A549 (cell line): ENCODE results near the gene MLXIPL. TPM values are rescaled to one million over a fixed set of nuclear protein-coding genes. Genes with fewer than 3 reads are reported as not detected.

ENCODE experiments used
- BCL3 ChIP-seq: fragments of >200 bp; sonication (Bioruptor Twin); formaldehyde crosslinking; IDR thresholded peaks from 3 replicates; pipeline ENCODE4 v1.6.1; 2016
- CBX2 ChIP-seq: fragments of 200-600 bp; sonication (generic); IDR thresholded peaks from 2 replicates; pipeline ENCODE4 v1.6.1; 2016; ENCODE audit warnings: low read depth, mild to moderate bottlenecking, borderline replicate concordance
- CBX8 ChIP-seq: fragments of 200-600 bp; sonication (generic); IDR thresholded peaks from 2 replicates; pipeline ENCODE4 v1.6.1; 2016
- CHD4 ChIP-seq: fragments of 200-600 bp; sonication (generic); IDR thresholded peaks from 2 replicates; pipeline ENCODE4 v1.6.1; 2016; ENCODE audit warnings: antibody characterized with exemption, mild to moderate bottlenecking, borderline replicate concordance
- CTCF ChIP-seq: fragments of >200 bp; sonication (Bioruptor Twin); formaldehyde crosslinking; IDR thresholded peaks from 3 replicates; pipeline ENCODE4 v1.5.1; 2016
- ELK1 ChIP-seq: fragments of 150-350 bp; IDR thresholded peaks from 2 replicates; pipeline ENCODE4 v1.6.1; 2014; ENCODE audit warnings: low read depth, mild to moderate bottlenecking, low read length
- ESRRA ChIP-seq: fragments of 150-350 bp; IDR thresholded peaks from 2 replicates; pipeline ENCODE4 v1.6.1; 2014; ENCODE audit warnings: mild to moderate bottlenecking, low read length, borderline replicate concordance
- FOSB ChIP-seq: fragments of 250-450 bp; sonication (Bioruptor Pico); IDR thresholded peaks from 2 replicates; pipeline ENCODE4 v1.5.0; 2020; ENCODE audit warnings: mild to moderate bottlenecking, moderate library complexity
- FOSL2 ChIP-seq, 2 experiments: fragments of 450-650 bp in 1 of 2; fragments of >200 bp in 1 of 2; sonication (Bioruptor Twin) in 1 of 2; formaldehyde crosslinking; IDR thresholded peaks; 2 replicates each; pipeline versions ENCODE4 v1.5.0 to v1.6.1; 2016 to 2020; ENCODE audit warnings: mild to moderate bottlenecking in 1 of 2, moderate library complexity in 1 of 2
- FOXS1 ChIP-seq: fragments of 250-450 bp; sonication (Bioruptor Pico); IDR thresholded peaks from 2 replicates; pipeline ENCODE4 v1.5.0; 2020; ENCODE audit warnings: mild to moderate bottlenecking, moderate library complexity
- GATA3 ChIP-seq: IDR thresholded peaks from 2 replicates; pipeline ENCODE4 v1.6.1; 2012; ENCODE audit warnings: borderline replicate concordance
- HDAC2 ChIP-seq: fragments of 200-600 bp; sonication (generic); IDR thresholded peaks from 2 replicates; pipeline ENCODE4 v1.6.1; 2016
- HOXA7 ChIP-seq: fragments of 250-450 bp; sonication (Bioruptor Pico); IDR thresholded peaks from 2 replicates; pipeline ENCODE4 v1.5.0; 2020; ENCODE audit warnings: mild to moderate bottlenecking, moderate library complexity
- JUN ChIP-seq, 2 experiments: fragments of >200 bp; sonication (Bioruptor Twin); formaldehyde crosslinking; IDR thresholded peaks; 2 replicates in 1 of 2; 3 replicates in 1 of 2; pipeline ENCODE4 v1.6.1; 2016 to 2017
- JUNB ChIP-seq: fragments of >200 bp; sonication (Bioruptor Twin); formaldehyde crosslinking; IDR thresholded peaks from 2 replicates; pipeline ENCODE4 v1.6.1; 2016
- KDM5A ChIP-seq: fragments of 200-600 bp; sonication (generic); IDR thresholded peaks from 2 replicates; pipeline ENCODE4 v1.6.1; 2016; ENCODE audit warnings: antibody characterized with exemption, mild to moderate bottlenecking
- MAZ ChIP-seq: fragments of 150-350 bp; IDR thresholded peaks from 2 replicates; pipeline ENCODE4 v1.6.1; 2014; ENCODE audit warnings: antibody characterized with exemption, low read depth, low read length, borderline replicate concordance
- MYC ChIP-seq: IDR thresholded peaks from 2 replicates; pipeline ENCODE4 v1.6.1; 2012; ENCODE audit warnings: mild to moderate bottlenecking, inconsistent platforms, low read length, improper control_type of control experiment, borderline replicate concordance
- NFE2L2 ChIP-seq: fragments of 150-350 bp; conservative IDR thresholded peaks from 2 replicates; pipeline ENCODE4 v1.6.1; 2014; ENCODE audit warnings: low read length
- NPAS2 ChIP-seq: fragments of 250-450 bp; sonication (Bioruptor Pico); IDR thresholded peaks from 2 replicates; pipeline ENCODE4 v1.8.0; 2022; ENCODE audit warnings: mild to moderate bottlenecking, moderate library complexity, borderline replicate concordance
- NR3C1 ChIP-seq: fragments of >200 bp; sonication (Bioruptor Twin); formaldehyde crosslinking; IDR thresholded peaks from 3 replicates; pipeline ENCODE4 v1.6.1; 2017
- PBX3 ChIP-seq: IDR thresholded peaks from 2 replicates; pipeline ENCODE4 v1.6.1; 2012
- POLR2A ChIP-seq: IDR thresholded peaks from 2 replicates; pipeline ENCODE4 v1.6.1; 2012; ENCODE audit warnings: mild to moderate bottlenecking, low read length
- POLR2AphosphoS2 ChIP-seq: conservative IDR thresholded peaks from 2 replicates; pipeline ENCODE4 v1.6.1; 2012; ENCODE audit warnings: low read length, improper control_type of control experiment, inconsistent platforms
- RARB ChIP-seq: fragments of 250-450 bp; sonication (Bioruptor Pico); IDR thresholded peaks from 2 replicates; pipeline ENCODE4 v1.8.0; 2021; ENCODE audit warnings: mild to moderate bottlenecking, moderate library complexity
- REST ChIP-seq: fragments of 200-600 bp; sonication (generic); IDR thresholded peaks from 2 replicates; pipeline ENCODE4 v1.6.1; 2016; ENCODE audit warnings: antibody characterized with exemption, mild to moderate bottlenecking, moderate library complexity
- RFX5 ChIP-seq: fragments of 450-650 bp; IDR thresholded peaks from 2 replicates; pipeline ENCODE4 v1.7.1; 2014; ENCODE audit warnings: antibody characterized with exemption, mild to moderate bottlenecking, moderate library complexity
- RNF2 ChIP-seq: fragments of 200-600 bp; sonication (generic); IDR thresholded peaks from 2 replicates; pipeline ENCODE4 v1.6.1; 2016; ENCODE audit warnings: low read depth, mild to moderate bottlenecking, antibody characterized with exemption, moderate library complexity, borderline replicate concordance
- SMC3 ChIP-seq: fragments of >200 bp; sonication (Bioruptor Twin); formaldehyde crosslinking; IDR thresholded peaks from 3 replicates; pipeline ENCODE4 v1.6.1; 2018; ENCODE audit warnings: inconsistent platforms
- SREBF2 ChIP-seq: fragments of 450-650 bp; IDR thresholded peaks from 2 replicates; pipeline ENCODE4 v1.6.1; 2014; ENCODE audit warnings: mild to moderate bottlenecking, moderate library complexity
- TFCP2L1 ChIP-seq: fragments of 250-450 bp; sonication (Bioruptor Pico); IDR thresholded peaks from 2 replicates; pipeline ENCODE4 v1.5.0; 2021; ENCODE audit warnings: mild to moderate bottlenecking
- USF2 ChIP-seq: fragments of 450-650 bp; IDR thresholded peaks from 2 replicates; pipeline ENCODE4 v1.6.1; 2014; ENCODE audit warnings: antibody characterized with exemption
- ZNF302 ChIP-seq: fragments of 250-450 bp; sonication (Bioruptor Pico); IDR thresholded peaks from 2 replicates; pipeline ENCODE4 v1.9.0; 2021; ENCODE audit warnings: inconsistent platforms, mild to moderate bottlenecking, moderate library complexity
- polyA plus RNA-seq, 4 experiments: library from polyadenylated mRNA; depleted of rRNA in 3 of 4; stranded (reverse); fragments of >200 nt; fragmentation: RNase III in 1 of 4; extraction: RNeasy Plus Mini Kit Qiagen cat#74134 plus additional on column Dnase treatment in 1 of 4; gene quantifications; 2 replicates in 3 of 4; 3 replicates in 1 of 4; pipeline ENCODE4 v1.2.3, GENCODE V29; 2011 to 2017

Gene MLXIPL
- polyA plus RNA-seq, 2 of the 4 experiments (the other 2 are of a cell fraction) = 1.4 to 3.3 TPM

- TF ChIP-seq ELK1 = no peak
- TF ChIP-seq RNF2 = no peak
- no peak for TF ChIP-seq POLR2AphosphoS2
- peak; percentile 67 to 81; a peak in 3 of 5 replicates for TF ChIP-seq JUN (IDR thresholded peaks at IDR 0.05)
- peak; percentile 90 for TF ChIP-seq SMC3
- TF ChIP-seq RARB (CRISPR knock-in tag) = no peak
- TF ChIP-seq USF2 = peak; percentile 92
- TF ChIP-seq CBX2 = no peak
- peak; percentile 57; the same call in 1 of the 2 replicates for TF ChIP-seq MYC
- TF ChIP-seq PBX3 = peak; percentile 32; the same call in 1 of the 2 replicates
- no peak for TF ChIP-seq CHD4
- TF ChIP-seq HDAC2 = no peak
- TF ChIP-seq FOSB (CRISPR knock-in tag) = no peak
- TF ChIP-seq HOXA7 (CRISPR knock-in tag) = no peak
- TF ChIP-seq BCL3 = 0 out of 3 replicates have a peak, but pooled peaks have one; percentile 47
- TF ChIP-seq JUNB = peak; percentile 57; the same call in 1 of the 2 replicates
- peak; percentile 97 for TF ChIP-seq GATA3
- no peak for TF ChIP-seq TFCP2L1 (CRISPR knock-in tag)
- TF ChIP-seq CBX8 = no peak
- peak; percentile 77 for TF ChIP-seq CTCF
- TF ChIP-seq MAZ = no peak
- no peak for TF ChIP-seq NPAS2 (CRISPR knock-in tag)
- no peak for TF ChIP-seq POLR2A
- TF ChIP-seq ESRRA = no peak
- peak; percentile 88; the same call in 1 of the 2 replicates for TF ChIP-seq FOXS1 (CRISPR knock-in tag)
- no peak for TF ChIP-seq KDM5A
- TF ChIP-seq REST = no peak
- peak; percentile 65 for TF ChIP-seq FOSL2 (IDR thresholded peaks at IDR 0.05)
- TF ChIP-seq FOSL2 (CRISPR knock-in tag; IDR thresholded peaks at IDR 0.05) = peak; percentile 75
- TF ChIP-seq ZNF302 (CRISPR knock-in tag) = no peak
- no peak for TF ChIP-seq NR3C1
- no peak for TF ChIP-seq RFX5
- no peak for TF ChIP-seq SREBF2
- no peak for TF ChIP-seq NFE2L2
Measured at GRCh38 chr7:73612598-73613269, 11.6 kb downstream of the MLXIPL start (continued).
